K562 (cell line): ENCODE data around the gene SAMD10. TPM values are rescaled to one million over a fixed set of nuclear protein-coding genes. Genes with fewer than 3 reads are reported as not detected.
A peak's percentile ranks its signal among the peaks of the same experiment; 100 is the strongest.

Experiments used
- ARID2 ChIP-seq: fragments of 450-650 bp; IDR thresholded peaks from 2 replicates; pipeline ENCODE4 v1.6.1; 2017; ENCODE audit warnings: antibody characterized with exemption, mild to moderate bottlenecking
- DACH1 ChIP-seq: fragments of 450-650 bp; IDR thresholded peaks from 2 replicates; pipeline ENCODE4 v1.6.1; 2018; ENCODE audit not compliant: partially characterized antibody
- HDAC6 ChIP-seq: IDR thresholded peaks from 2 replicates; pipeline ENCODE4 v1.6.1; 2012; ENCODE audit warnings: low read depth, mild to moderate bottlenecking, control low read depth, inconsistent platforms, low read length, moderate library complexity
- HNRNPUL1 ChIP-seq: fragments of 200-400 bp; formaldehyde crosslinking; IDR thresholded peaks from 2 replicates; pipeline ENCODE4 v1.6.1; 2017; ENCODE audit warnings: low read length
- KHSRP ChIP-seq: fragments of 450-650 bp; IDR thresholded peaks from 2 replicates; pipeline ENCODE4 v1.6.1; 2017
- MAFG ChIP-seq: fragments of 450-650 bp; conservative IDR thresholded peaks from 2 replicates; pipeline ENCODE4 v1.6.1; 2016; ENCODE audit warnings: missing genetic modification characterization, missing compliant biosample characterization
- MTA3 ChIP-seq: fragments of 450-650 bp; formaldehyde crosslinking; IDR thresholded peaks from 2 replicates; pipeline ENCODE4 v1.6.1; 2017; ENCODE audit warnings: mild to moderate bottlenecking, borderline replicate concordance
- PHF20 ChIP-seq: fragments of 450-650 bp; IDR thresholded peaks from 2 replicates; pipeline ENCODE4 v1.6.1; 2018; ENCODE audit not compliant: partially characterized antibody
- POLR2AphosphoS5 ChIP-seq: IDR thresholded peaks from 2 replicates; pipeline ENCODE4 v1.6.1; 2011; ENCODE audit warnings: mild to moderate bottlenecking, low read depth, low read length, moderate library complexity; ENCODE audit not compliant: control insufficient read depth, insufficient read depth
- POLR2H ChIP-seq: IDR thresholded peaks from 2 replicates; pipeline ENCODE4 v1.6.1; 2016; ENCODE audit warnings: missing genetic modification characterization, low read depth, mild to moderate bottlenecking, control low read depth, missing compliant biosample characterization, moderate library complexity
- SMARCC2 ChIP-seq: fragments of 450-650 bp; IDR thresholded peaks from 2 replicates; pipeline ENCODE4 v1.6.1; 2017; ENCODE audit warnings: antibody characterized with exemption, moderate library complexity, mild to moderate bottlenecking, low read depth
- SREBF1 ChIP-seq: fragments of 150-350 bp; IDR thresholded peaks from 2 replicates; pipeline ENCODE4 v1.6.1; 2014; ENCODE audit warnings: antibody characterized with exemption, low read depth, low read length, borderline replicate concordance
- SRSF9 ChIP-seq: fragments of 200-400 bp; formaldehyde crosslinking; IDR thresholded peaks from 2 replicates; pipeline ENCODE4 v1.6.1; 2017; ENCODE audit warnings: low read depth, low read length, borderline replicate concordance
- TARDBP ChIP-seq: fragments of 450-650 bp; IDR thresholded peaks from 2 replicates; pipeline ENCODE4 v1.6.1; 2016
- TEAD4 ChIP-seq, 2 experiments: sonication (generic) in 1 of 2; formaldehyde crosslinking in 1 of 2; IDR thresholded peaks; 2 replicates each; pipeline versions ENCODE4 v1.6.1 to v1.8.0; 2012 to 2022; ENCODE audit warnings: borderline replicate concordance in 1 of 2, inconsistent platforms in 1 of 2, low read length in 1 of 2, mild to moderate bottlenecking in 1 of 2, missing genetic modification reagents in 1 of 2
- U2AF2 ChIP-seq: fragments of 200-400 bp; formaldehyde crosslinking; optimal IDR thresholded peaks from 2 replicates; pipeline ENCODE3; 2017; ENCODE audit warnings: low read depth, mild to moderate bottlenecking, low read length
- ZNF445 ChIP-seq: fragments of 250-450 bp; sonication (Bioruptor Pico); IDR thresholded peaks from 2 replicates; pipeline ENCODE4 v1.4.0; 2020; ENCODE audit warnings: low read depth, mild to moderate bottlenecking, moderate library complexity
- ZNF76 ChIP-seq: fragments of 250-450 bp; sonication (Bioruptor Pico); IDR thresholded peaks from 2 replicates; pipeline ENCODE4 v1.4.0; 2020; ENCODE audit warnings: mild to moderate bottlenecking, moderate library complexity, borderline replicate concordance
- ZNF764 ChIP-seq: fragments of 250-450 bp; sonication (Bioruptor Pico); IDR thresholded peaks from 2 replicates; pipeline ENCODE4 v1.4.0; 2020; ENCODE audit warnings: low read depth, mild to moderate bottlenecking, moderate library complexity
- polyA plus RNA-seq, 8 experiments: library from polyadenylated mRNA; depleted of rRNA in 4 of 8; stranded (reverse) in 5 of 8; unstranded in 3 of 8; fragments of >200 nt; fragmentation: Nextera tagmentation in 2 of 8; fragmentation: Illumina TruSeq in 1 of 8; extraction: Ambion mirVana in 2 of 8; extraction: Trizol in 1 of 8; gene quantifications; 2 replicates each; pipeline versions ENCODE4 v1.2.1 to v1.2.3, GENCODE V29; 2011 to 2014; ENCODE audit warnings: inconsistent platforms in 1 of 8, missing spikeins in 1 of 8
- total RNA-seq, 7 experiments: library from RNA; depleted of rRNA in 6 of 7; stranded (reverse); fragments of >200 nt in 6 of 7; fragmentation: Illumina TruSeq in 2 of 7; extraction: Trizol in 2 of 7; gene quantifications; 2 replicates each; pipeline versions ENCODE4 v1.2.1 to v1.2.3, GENCODE V29; 2011 to 2021; ENCODE audit warnings: low replicate concordance in 1 of 7
- TF ChIP-seq, protein P1 (sequence below): sonication (generic); formaldehyde crosslinking; IDR thresholded peaks from 2 replicates; pipeline ENCODE4 v1.8.0; 2022; ENCODE audit warnings: missing genetic modification reagents, mild to moderate bottlenecking, borderline replicate concordance
- TF ChIP-seq, protein P2 (sequence below): fragments of 250-450 bp; sonication (Bioruptor Pico); IDR thresholded peaks from 2 replicates; pipeline ENCODE4 v1.4.0; 2020
- TF ChIP-seq, protein P3 (sequence below): fragments of 200-800 bp; sonication (Bioruptor generic); IDR thresholded peaks from 2 replicates; pipeline ENCODE4 v1.6.1; 2017; ENCODE audit warnings: missing genetic modification characterization, missing compliant biosample characterization
- TF ChIP-seq, protein P4 (sequence below): IDR thresholded peaks from 2 replicates; pipeline ENCODE4 v1.6.1; 2012; ENCODE audit warnings: low read depth, low read length, improper control_type of control experiment, borderline replicate concordance

SAMD10 gene
- total and polyA plus RNA-seq, 9 of the 15 experiments (the other 6 are each of a cell fraction or from before 2014, with no cell fraction given) = 0.37 to 15.2 (median 4.8) TPM

DNA sequence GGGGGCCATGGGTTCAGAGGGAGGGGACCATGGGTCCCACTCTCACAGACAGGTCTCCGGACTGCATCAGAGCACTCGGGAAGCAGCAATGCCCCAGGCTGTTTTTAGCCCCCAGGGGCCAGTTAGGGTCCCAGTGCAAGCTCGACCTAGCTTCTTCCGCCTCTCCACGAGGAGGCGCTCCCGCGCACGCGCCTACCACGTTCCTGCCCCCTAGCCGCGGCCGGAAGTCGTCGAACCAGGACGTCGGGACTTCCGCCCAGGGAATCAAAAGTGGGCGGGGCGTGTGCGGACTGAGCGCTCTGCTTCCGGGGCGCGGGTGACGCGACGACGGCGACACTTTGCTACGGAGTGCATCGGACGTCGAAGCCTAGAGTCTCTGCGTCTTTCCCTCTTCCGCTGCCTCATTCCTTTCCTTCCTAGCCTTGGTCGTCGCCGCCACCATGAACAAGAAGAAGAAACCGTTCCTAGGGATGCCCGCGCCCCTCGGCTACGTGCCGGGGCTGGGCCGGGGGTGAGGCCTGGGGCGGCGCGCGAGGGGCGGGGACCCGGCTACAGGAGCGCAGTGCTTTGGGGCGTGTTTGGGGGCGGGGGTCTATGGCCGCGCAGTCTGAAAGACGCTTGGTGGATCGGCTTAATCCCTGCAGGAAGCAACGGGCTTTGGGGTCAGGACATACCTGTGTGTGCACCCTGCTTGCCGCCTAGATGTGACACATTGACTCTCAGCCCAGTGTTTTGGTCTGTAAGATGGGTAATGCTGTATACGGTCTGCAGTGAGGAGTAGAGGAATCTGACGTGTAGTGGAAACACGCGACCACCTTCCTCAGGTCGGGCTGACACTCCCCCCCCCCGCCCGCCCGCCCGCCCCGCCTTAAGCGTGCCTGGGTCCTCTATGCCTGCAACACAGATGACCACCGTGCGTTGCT lies 1.6 kb upstream of the SAMD10 start, which contains the start of gene PRPF6 (continued):
- TF ChIP-seq, protein P1, sequence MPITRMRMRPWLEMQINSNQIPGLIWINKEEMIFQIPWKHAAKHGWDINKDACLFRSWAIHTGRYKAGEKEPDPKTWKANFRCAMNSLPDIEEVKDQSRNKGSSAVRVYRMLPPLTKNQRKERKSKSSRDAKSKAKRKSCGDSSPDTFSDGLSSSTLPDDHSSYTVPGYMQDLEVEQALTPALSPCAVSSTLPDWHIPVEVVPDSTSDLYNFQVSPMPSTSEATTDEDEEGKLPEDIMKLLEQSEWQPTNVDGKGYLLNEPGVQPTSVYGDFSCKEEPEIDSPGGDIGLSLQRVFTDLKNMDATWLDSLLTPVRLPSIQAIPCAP (CRISPR knock-in tag) = no peak
- TF ChIP-seq ARID2 (no peak), ZNF445 (CRISPR knock-in tag) (no peak), HNRNPUL1 (no peak), POLR2H (no peak; the same call in 1 of the 2 replicates), SRSF9 (no peak), ZNF764 (CRISPR knock-in tag) (peak; percentile 77; the same call in 1 of the 2 replicates), MTA3 (no peak; the same call in 1 of the 2 replicates), ZNF76 (no peak), MAFG (no peak), KHSRP (peak; percentile 78), SMARCC2 (no peak), SREBF1 (peak; percentile 56; the same call in 1 of the 2 replicates), TEAD4 (IDR thresholded peaks at IDR 0.05; ENCODE audit: low read length) (no peak), TEAD4 (CRISPR knock-in tag; IDR thresholded peaks at IDR 0.05; ENCODE audit: borderline replicate concordance) (no peak), POLR2AphosphoS5 (peak; percentile 68), HDAC6 (no peak), U2AF2 (no peak), TARDBP (no peak; the same call in 1 of the 2 replicates), PHF20 (peak; percentile 100), DACH1 (no peak)
- TF ChIP-seq, protein P2, sequence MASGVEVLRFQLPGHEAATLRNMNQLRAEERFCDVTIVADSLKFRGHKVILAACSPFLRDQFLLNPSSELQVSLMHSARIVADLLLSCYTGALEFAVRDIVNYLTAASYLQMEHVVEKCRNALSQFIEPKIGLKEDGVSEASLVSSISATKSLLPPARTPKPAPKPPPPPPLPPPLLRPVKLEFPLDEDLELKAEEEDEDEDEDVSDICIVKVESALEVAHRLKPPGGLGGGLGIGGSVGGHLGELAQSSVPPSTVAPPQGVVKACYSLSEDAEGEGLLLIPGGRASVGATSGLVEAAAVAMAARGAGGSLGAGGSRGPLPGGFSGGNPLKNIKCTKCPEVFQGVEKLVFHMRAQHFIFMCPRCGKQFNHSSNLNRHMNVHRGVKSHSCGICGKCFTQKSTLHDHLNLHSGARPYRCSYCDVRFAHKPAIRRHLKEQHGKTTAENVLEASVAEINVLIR (CRISPR knock-in tag) = peak; percentile 95
- TF ChIP-seq, protein P3, sequence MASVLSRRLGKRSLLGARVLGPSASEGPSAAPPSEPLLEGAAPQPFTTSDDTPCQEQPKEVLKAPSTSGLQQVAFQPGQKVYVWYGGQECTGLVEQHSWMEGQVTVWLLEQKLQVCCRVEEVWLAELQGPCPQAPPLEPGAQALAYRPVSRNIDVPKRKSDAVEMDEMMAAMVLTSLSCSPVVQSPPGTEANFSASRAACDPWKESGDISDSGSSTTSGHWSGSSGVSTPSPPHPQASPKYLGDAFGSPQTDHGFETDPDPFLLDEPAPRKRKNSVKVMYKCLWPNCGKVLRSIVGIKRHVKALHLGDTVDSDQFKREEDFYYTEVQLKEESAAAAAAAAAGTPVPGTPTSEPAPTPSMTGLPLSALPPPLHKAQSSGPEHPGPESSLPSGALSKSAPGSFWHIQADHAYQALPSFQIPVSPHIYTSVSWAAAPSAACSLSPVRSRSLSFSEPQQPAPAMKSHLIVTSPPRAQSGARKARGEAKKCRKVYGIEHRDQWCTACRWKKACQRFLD (CRISPR knock-in tag) = no peak
- TF ChIP-seq, protein P4, sequence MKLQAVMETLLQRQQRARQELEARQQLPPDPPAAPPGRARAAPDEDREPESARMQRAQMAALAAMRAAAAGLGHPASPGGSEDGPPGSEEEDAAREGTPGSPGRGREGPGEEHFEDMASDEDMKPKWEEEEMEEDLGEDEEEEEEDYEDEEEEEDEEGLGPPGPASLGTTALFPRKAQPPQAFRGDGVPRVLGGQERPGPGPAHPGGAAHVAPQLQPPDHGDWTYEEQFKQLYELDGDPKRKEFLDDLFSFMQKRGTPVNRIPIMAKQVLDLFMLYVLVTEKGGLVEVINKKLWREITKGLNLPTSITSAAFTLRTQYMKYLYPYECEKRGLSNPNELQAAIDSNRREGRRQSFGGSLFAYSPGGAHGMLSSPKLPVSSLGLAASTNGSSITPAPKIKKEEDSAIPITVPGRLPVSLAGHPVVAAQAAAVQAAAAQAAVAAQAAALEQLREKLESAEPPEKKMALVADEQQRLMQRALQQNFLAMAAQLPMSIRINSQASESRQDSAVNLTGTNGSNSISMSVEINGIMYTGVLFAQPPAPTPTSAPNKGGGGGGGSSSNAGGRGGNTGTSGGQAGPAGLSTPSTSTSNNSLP = no peak
